GM12801 (cell line): ENCODE data around the gene FRS2.

Source experiments
- CTCF ChIP-seq: IDR thresholded peaks from one replicate; pipeline ENCODE4 v1.5.1; 2011; ENCODE audit warnings: control low read depth; ENCODE audit not compliant: insufficient read length; ENCODE audit errors: extremely low read depth

FRS2 gene

DNA sequence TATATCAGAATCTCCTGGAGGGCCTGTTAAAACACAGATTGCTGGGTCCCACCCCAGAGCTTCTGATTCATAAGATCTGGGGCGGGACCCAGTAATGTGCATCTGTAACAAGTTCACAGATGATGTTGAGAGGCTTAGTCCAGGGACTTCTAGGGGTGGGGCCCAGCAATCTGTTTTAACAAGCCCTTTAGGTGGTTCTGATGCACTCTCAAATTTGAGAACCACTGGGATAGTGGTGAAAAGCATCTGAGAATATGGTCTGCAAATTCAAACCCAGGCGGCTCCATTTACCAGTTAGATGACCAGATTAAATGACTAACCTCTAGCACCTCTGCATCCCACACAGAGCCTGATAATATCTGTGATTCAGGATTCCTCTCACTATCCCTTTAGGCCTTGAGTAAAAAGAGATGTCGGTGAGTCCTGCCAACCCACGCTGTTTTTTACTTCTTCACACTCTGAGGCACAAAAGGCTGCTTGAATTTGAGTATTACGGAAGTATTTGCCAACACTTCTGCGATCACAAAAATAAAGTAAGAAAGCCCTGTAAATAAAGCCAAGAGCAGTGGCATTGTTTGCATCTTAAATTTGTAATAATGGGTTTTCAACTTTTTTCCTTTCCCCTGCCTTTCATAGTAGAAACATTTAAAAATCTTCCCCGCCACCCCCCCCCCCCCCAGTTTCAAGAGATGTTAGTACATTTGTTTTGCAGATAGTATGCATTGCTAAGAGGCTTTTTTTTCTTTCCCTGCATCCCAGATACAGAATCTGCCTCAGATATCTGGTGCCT lies 1.8 kb upstream of the FRS2 start:
- TF ChIP-seq CTCF: no peak

GRCh38 chr12:69469854-69470188 lies 367 bp upstream of the FRS2 start:
- TF ChIP-seq CTCF: no peak

- no peak for TF ChIP-seq CTCF
These were observed 865 bp downstream of the FRS2 start for GRCh38 chr12:69471076-69471430.

DNA sequence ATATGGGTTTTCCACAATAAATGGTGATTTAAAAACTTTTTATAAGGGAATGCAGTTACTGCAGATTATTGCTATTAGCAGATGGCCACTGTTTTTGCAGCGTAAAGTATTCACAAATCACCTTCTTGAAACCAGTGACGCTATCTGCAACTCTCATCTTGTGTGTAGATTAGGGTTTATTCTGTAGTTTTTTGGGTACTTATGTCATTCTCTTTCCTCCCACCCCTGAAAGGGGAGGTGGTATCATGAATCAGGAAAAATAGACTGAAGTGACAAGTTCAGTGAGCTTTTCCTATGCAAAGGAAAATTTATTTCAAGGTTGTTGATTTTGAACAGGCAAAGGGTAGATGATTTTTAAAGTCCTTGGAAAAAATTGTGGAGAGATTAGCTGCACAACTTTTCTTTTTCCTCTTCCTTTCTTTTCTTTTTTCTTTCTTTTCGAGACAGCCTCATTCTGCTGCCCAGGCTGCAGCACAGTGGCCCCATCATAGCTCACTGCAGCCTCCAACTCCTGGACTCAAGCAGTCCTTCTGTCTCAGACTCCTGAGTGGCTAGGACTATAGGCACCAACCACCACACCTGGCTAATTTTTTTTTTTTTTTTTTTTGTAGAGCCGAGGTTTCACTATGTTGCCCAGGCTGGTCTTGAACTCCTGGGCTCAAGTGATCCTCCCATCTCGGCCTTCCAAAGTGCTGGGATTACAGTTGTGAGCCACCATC lies 1.6 kb downstream of the FRS2 start:
- no peak for TF ChIP-seq CTCF

DNA sequence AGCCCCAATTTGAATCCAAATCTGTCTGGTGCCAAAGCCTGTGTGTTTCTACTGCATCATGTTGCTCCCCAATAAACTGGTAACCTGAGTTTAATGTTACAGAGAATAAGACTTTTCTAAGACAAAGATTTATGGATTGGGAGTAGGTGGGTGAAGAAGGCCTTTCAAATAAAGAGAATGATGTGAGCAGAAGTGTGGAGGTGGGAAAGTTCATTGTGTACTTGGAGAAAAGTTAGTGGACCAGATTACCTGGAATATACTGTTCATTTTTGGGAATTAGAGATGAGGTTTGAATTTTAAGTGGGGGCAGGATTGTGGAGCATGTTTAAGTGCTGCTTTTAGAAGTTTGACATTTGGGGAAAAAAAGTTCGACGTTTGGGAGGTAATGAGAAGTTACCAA lies 3.1 kb downstream of the FRS2 start:
- TF ChIP-seq CTCF: no peak

- no peak for TF ChIP-seq CTCF
These were observed 4.3 kb downstream of the FRS2 start for GRCh38 chr12:69474456-69474855.

DNA sequence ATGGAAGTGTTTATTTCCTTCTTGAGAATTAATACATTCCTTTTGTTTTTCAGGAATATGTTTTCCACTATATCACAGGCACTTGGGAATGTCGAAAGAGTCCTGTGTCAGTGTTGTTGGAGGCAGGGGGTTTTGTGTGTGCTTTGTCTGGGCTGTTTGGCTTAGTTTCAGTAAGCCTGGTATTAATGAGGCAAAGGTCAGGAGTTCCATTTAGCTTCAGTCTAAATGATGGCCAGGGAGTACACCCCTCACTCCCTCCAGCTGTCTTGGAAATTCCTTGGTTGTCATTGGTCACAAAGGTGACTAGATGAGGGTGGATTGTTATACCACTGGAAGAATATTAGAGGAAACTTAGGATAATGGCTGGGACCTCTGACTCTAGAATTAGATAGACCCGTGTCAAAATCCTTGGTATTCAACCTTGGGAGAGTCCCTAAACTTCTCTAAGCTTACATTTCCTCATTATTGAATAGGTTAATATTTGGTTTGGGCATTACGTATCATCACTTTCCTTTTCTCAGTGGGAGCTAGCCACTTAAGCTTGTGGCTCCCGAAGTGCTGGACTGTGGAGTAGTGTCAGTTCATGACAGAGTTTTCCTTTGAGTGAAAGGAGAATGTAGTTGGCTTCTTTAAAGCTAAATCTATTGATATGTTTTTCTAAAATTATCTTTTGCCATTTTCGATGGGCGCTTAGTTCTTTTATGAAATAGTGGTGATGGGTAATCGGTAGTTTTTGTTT lies 5.2 kb downstream of the FRS2 start:
- TF ChIP-seq CTCF: no peak
